Umbilical cord (tissue), 2 donors: Measurements from ENCODE around the gene ZFHX2. TPM values are rescaled to one million over a fixed set of nuclear protein-coding genes. Genes with fewer than 3 reads are reported as not detected.
"Not testable (repeated sequence)": the region's sequence is repeated elsewhere in the genome, so short reads cannot be mapped to it uniquely, and the experiment has no call there.

Experiments
- DNase-seq: peaks from one replicate; pipeline ENCODE4 v3.0.0-alpha.2; 2015; ENCODE audit warnings: low spot score
- total RNA-seq: library from RNA; depleted of rRNA; stranded (reverse); fragments of >200 nt; gene quantifications from one replicate; pipeline ENCODE4 v1.2.3, GENCODE V29; 2014; ENCODE audit warnings: low replicate concordance; ENCODE audit not compliant: insufficient read depth

Gene ZFHX2
- total RNA-seq: 0.96 TPM

DNA sequence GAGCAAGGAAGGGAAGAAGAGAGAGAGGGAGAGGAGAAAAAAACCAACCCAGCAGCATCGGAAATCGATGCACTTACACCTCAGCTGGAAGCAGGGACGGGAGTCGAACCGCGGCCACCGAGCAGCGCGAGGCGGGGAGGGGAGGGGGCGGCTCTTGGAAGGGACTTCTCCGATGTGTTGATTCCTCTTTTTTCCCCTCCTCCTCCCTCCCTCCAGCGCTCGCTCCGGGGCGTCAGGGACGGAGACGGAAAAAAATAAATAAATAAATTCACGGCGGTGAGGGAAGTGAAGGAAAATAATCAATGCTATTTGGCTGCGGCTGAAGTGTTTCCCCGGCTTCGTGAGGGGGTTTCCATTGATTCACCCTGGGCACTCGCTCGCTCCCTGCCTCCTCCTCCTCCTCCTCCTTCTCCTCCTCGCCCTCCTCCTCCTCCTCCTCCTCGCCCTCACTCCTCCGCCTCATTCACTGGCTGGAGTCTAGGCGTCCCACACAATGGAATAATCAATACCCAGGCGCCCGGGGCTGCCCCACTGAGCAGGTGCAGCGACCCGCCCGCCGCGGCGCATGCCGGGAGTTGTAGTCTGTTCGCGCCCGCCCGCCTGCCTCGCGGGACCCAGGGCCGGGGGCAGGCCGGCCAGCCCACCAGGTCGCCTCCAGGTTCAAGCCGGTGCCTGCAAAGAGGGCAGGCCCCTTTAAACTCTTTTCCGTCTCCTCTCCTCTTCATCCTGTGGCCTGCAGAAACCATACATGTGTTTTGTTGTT, at the start of gene ZFHX2:
Gene ZFHX2, minus strand, starts transcription at position 500 of the 763 bp plus-strand sequence. CDS start 16,440 bp downstream, outside the sequence.
- peak; percentile 60 for DNase-seq

DNA sequence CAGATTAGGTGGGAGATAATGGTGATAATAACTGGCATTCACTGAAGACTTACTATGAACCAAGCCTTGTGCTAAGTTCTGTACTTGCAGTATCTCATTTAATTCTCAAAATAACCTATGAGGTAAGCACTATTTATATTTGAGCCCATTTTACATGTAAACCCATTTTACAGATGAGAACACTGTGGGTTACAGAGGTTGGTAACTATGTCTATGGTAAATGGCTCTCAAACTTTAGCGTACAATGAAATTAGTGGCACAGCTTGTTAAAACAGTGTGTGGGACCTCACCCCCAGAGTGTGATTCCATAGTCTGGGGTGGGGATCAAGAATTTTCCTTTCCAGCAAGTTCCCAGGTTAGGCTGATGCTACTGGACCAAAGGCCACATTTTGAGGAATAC, 49.2 kb upstream of the ZFHX2 start:
- DNase-seq: no peak

DNA sequence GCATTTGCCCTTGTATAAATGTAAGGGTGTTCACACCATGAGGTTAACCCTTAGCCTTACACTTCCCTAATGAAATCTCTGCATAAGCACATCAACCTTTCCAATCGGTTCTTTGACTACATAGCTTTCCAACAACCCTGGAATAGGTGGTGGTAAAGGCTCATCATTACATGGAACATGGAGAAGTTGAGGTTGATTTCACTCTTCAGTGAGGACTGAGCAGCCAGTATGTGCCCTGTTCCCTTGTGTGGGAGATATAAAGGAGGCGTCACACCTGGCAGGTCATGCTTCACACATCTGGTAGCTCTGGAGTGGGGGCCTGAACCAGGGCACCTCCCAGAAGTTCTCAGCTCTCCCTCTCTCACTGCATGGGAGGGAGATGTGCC, 48.8 kb upstream of the ZFHX2 start:
- DNase-seq: no peak

DNA sequence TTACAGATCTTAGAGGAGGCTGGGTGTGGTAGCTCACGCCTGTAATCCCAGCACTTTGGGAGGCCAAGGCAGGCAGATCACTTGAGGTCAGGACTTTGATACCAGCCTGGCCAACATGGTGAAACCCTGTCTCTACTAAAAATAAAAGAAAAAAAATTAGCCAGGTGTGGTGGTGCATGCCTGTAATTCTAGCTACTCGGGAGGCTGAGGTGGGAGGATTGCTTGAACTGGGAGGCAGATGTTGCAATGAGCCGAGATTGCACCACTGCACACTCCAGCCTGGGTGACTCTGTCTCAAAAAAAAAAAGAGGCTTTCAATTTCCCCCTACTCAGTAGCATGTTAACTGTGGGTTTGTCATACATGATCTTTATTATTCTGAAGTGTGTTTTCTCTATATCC, 42.6 kb upstream of the ZFHX2 start:
- not testable (repeated sequence) for DNase-seq

DNA sequence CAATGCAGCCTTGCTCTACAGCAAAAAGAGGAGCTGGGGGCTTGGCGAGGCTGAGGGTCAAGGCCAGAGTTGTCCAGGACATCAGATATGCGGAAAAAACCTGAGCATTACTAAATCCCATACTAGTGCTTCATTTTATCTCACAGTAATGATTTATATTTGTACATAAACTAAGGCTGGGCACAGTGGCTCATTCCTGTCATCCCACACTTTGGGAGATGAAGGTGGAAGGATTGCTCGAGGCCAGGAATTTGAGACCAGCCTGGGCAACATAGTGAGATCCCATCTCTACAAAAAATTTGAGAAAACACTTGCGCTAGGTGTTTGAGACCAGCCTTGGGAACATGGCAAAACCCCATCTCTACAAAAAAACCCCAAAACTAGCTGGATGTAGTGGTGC, 38.6 kb upstream of the ZFHX2 start:
- DNase-seq: no peak

DNA sequence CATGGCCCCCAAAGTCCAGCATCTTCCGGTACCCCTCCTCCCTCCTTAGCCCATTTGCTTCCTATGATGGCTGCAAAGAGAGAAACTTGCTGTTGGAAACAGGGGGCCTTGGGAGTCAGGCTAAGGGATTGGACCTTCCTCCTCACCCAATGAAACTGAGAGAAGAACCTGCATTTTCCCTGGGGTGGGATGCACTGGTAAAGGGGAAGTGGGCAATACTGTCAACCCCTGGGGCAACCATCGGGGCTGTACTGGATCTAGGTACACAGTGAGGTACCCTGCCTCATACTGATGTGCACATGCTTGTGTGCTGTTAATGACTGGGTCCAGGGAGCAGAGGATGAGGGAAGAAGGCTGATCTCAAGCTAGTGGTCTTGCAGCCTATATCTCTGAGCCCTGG, 38.0 kb upstream of the ZFHX2 start:
- no peak for DNase-seq

DNA sequence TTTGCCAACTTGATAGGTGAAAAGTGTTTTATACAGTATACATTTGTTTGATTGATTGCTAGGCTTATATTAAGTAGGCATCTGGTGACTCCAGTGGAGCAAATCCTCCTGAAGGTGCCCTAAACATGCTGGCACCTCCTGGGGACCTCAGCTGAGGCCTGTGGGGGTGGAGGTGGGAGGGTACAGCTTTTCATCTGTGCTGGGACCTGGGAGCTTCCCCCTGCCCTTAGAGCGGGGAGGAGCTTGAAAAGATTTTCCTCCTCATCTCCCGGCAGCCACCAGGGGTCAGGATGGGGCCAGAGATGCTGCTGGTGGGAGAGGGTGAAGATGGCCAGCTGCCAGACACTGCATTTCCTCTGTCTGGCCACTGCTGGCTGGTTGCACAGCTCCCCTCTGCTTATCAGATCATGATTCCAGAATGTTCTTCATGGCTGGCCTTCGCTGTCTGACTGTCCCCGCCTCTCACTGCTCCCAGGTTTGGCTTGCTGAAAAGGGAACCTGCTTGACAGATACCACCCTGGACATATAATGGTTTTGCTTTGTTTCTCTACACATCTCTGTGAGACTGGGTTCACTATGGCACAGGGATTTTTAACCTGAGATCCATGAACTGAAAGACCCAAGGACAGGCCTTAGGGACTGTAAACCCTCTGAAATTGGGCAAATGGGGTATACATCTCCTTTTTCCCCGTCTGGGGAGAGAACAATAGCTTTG, 37.5 kb upstream of the ZFHX2 start:
- peak; percentile 95 for DNase-seq

DNA sequence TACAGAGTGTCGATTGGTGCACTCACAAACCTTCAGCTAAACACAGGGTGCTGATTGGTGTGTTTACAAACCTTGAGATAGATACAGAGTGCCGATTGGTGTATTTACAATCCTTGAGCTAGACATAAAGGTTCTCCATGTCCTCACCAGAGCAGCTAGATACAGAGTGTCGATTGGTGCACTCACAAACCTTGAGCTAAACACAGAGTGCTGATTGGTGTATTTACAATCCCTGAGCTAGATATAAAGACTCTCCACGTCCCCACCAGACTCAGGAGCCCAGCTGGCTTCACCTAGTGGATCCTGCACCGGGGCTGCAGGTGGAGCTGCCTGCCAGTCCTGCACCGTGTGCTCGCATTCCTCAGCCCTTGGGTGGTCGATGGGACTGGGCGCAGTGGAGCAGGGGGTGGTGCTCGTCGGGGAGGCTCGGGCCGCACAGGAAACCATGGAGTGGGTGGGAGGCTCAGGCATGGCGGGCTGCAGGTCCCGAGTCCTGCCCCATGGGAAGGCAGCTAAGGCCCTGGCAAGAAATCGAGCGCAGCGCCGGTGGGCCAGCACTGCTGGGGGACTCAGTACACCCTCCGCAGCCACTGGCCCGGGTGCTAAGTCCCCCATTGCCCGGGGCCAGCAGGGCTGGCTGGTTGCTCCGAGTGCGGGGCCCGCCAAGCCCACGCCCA, 33.1 kb upstream of the ZFHX2 start:
- not testable (repeated sequence) for DNase-seq

DNA sequence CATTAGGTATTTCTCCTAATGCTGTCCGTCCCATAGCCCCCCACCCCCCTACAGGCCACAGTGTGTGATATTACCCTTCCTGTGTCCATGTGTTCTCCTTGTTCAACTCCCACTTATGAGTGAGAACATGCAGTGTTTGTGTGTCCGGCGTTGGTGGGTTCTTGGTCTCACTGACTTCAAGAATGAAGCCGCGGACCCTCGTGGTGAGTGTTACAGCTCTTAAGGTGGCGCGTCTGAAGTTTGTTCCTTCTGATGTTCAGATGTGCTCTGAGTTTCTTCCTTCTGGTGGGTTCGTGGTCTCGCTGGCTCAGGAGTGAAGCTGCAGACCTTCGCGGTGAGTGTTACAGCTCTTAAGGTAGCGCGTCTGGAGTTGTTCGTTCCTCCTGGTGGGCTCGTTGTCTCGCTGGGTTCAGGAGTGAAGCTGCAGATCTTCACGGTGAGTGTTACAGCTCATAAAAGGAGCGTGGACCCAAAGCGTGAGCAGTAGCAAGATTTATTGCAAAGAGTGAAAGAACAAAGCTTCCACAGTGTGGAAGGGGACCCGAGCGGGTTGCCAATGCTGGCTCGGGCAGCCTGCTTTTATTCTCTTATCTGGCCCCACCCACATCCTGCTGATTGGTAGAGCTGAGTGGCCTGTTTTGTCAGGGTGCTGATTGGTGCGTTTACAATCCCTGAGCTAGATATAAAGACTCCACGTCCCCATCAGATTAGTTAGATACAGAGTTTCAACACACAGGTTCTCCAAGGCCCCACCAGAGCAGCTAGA, 32.4 kb upstream of the ZFHX2 start:
- DNase-seq: not testable (repeated sequence)

DNA sequence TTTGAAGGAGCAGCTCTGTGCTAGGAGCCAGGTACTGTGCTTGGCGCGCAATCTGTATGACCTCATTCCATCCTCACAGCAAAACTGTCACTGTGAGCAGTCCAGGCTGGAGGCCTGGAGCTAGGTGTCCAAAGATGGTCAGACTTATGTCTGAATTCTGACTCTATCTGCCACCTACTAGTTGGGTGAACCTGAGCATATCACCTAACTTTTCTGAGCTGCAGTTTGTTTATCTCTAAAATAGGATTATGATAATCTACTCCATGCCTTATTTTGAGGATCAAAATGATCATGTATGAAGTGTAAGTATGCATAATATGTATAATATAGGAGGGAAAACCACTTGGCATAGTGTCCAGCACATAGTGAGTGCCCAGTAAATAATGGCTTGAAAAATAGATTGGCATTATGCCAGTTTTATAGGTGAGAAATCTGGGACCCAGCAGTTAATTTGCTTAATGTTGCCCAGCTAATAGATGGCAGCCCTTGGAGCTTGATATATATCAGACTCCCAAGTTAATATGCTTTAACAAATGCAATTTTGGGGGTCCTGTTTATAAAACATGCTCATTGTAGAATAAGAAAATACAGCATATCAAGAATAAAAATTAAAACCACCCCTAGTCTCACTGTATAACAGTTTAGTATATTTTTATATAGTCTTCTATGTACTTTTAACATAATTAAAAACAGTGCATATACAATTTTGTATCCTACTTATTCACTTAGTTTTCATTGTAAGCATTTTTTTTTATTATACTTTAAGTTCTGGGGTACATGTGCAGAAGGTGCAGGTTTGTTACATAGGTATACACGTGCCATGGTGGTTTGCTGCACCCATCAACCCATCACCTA, 31.6 kb upstream of the ZFHX2 start:
- no peak for DNase-seq

DNA sequence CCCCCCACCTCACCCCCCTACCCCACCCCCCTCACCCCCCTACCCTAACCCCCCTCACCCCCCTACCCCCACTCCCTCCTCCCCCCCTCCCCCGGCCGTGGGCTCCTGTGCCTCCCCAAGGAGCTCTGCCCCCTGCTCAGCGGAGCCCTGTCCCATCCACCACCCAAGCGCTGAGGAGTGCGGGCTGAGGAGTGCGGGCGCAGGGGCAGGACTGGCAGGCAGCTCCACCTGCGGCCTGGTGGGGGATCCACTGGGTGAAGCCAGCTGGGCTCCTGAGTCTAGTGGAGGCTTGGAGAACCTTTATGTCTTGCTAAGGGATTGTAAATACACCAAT, 29.4 kb upstream of the ZFHX2 start:
- DNase-seq: no peak

DNA sequence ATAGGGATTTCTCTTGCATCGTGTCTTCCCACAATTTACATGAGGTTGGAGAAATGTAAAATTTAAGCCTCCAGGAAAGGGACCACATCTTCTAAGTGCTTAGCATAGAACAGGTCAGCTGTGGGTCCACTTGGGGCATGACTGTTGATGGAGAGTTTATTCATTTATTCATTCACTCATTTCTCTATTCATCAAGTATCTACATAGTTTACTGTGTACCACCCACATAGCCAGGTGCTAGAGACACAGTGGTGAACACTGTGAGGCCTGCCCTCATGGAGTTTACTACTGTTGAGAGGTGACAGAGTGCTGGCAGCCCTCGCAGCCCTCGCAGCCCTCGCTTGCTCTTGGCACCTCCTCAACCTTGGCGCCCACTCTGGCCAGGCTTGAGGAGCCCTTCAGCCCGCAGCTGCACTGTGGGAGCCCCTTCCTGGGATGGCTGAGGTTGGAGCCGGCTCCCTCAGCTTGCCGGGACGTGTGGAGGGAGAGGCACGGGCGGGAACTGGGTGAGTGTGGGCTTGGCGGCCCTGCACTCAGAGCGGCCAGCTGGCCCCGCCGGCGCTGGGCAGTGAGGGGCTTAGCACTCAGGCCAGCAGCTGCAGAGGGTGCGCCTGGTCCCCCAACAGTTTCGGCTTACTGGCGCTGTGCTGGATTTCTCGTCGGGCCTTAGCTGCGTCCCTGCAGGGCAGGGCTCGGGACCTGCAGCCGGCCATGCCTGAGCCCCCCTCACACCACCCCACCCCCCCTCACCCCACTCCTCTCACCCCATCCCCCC, 28.8 kb upstream of the ZFHX2 start:
- DNase-seq: no peak

DNA sequence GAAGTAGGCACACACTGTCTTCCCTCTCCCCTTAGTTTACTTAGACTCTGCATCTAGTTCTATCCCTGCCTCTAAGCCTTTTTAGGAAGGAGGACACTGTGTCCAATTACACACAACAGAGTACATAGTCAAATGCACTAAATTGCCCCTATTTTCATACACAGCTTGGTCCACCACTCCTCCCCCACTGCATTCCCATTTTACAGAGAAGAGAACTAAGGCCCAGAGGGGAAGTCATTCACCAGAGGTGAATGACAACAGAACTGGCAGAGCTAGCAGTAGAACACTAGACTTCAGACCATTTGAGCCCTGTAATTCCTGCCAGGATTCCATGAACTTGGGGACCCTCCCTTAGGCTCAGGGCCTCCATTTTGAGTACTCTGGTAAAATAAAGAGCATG, 28.2 kb upstream of the ZFHX2 start:
- DNase-seq: no peak

DNA sequence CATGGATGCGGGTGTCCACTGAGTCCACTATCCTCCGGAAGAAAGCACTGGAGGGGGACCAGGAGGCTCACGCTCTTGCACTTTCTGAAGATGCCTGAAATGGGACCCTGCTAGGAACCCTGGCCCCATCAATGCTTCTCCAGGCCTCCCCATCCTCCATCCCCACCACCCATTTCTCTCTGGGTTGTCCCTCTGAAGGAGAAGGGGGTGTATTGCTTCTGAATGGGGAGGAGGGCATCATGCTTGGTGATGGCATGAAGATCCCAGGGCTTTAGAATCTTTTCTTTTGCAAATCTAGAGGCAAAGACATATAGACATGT, 27.7 kb upstream of the ZFHX2 start:
- DNase-seq: no peak

DNA sequence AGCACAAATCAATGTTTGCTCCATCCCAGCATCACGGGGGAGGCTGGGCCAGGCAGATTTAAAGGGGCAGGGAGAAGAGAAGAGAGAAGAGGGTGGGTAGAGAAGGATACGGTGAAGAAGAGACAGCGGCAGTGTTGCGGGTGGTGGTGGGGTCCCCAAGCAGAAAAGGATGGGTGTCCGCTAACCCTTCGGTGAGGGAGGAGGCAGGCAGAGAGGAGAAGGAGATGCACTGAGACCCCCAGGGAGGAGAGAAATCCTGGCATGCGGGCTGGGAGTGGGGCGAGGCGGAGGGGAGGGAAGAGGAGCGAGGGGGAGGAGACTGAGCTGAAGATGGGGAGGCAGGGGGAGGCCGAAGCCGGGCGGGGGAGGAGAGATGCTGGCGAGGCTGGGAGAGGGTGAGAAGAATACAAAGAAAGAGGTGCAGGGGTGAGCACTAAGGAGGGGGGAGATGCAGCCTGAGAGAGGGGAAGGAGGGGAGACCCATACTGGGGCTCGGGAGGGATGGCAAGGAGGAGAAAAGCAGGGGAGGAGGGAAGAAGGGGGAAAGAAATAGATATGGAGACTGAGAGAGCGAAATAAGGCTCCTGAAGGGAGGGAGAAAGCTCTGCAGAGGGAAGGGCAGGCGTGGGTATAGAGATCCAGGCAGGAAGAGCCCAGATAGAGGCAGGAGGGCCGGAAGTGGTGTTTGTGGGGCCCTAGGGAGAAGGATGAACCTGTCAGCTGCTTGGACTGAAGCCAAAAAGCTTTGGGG, 27.2 kb upstream of the ZFHX2 start, which contains the start of gene JPH4:
Gene JPH4, minus strand, starts transcription at position 231 of the 751 bp plus-strand sequence. CDS start 1,337 bp downstream, outside the sequence.
- no peak for DNase-seq

DNA sequence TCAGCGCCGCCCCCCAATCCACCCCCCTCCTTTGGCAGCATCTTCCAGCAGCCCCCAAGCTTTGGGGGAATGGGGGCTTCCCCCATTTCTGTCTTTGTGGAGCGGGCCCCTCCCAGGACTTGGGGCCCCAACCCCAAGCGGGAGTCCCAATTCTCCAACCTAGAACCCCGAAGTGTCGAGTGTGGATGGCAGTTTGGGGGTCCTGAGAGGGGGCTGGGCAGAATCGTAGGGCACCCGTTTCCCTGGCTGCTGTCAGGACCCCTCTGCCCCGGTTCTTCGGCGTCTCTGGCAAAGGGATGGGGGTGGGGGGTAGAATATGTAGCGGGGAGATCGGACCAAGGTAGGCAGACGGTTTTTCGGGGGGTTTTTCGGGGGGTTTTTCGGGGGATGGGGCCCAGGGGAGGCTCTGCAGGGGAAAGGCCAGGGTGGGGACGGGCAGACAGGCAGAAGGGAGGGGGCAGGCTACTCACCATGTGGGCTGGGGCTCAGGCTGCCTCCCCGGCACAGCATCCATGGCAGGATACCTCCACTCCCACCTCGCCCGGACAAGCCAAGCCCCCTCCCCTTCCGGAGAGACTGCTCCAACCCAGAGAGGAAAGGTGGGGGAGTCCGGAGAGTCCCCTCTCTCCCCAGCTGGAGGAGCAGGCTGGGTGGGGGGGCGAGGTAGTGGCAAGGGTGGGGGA, 26.3 kb upstream of the ZFHX2 start:
- DNase-seq: no peak

DNA sequence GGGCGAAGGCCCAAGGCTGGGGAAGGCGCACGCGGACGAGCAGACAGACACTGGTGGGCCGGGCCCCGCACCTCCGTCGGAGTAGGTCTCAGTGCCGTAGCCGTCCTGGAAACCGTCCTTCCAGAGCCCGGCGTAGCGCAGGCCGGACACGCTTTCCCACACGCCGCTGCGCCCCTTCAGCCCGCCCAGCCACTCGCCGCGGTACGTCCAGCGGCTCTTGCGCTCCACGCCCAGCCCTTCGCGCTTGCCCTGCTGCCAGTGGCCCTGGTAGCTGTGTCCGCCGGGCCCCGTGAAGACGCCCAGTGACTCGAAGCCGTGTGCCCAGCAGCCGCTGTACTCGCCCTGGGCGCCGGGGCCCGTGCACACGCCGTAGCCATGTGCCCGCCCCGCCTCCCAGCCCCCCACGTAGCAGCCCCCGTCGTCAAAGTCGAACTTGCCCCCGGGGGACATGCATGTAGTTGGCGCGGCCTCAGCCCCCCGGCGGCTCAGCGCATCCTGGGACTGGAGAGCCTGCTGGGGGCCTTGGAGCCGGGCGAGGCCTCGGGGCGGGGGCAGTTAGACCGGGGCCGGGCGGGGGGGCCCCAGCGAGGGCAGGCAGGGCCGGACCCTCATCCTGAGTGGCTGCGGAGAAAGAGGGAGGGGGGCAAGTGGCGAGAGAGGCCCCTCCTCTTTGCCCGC, 25.6 kb upstream of the ZFHX2 start:
- no peak for DNase-seq

DNA sequence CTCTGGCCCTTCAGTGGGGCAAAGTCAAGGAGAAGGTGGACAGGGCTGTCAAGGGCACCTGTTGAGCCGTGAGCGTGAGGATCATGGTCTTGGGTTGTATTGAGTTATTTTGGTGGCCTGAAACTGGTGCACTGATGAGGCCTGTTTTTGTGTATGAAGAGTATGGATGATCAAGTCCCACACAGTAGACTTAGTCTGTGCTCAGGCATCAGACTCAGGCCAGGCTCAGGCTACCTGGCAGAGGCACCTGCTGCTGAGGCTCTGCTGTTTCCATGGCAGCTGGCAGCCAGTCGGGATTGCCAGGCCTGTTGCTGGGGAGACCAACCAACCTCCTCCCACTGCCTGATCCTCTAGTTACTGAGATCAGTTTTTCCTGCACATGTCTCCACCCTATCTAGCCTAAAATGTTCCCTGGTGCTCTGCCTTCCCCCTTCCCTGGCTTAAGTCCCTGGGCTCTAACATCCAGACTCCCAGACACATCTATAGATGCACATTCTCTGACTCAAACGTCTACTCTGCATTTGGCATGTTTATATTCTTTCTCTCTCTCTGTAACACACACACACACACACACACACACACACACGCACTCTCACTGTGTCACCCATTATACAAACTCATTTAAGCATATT, 21.9 kb upstream of the ZFHX2 start:
- DNase-seq: peak; percentile 75
